ENCODE results near the gene C19orf85.

The C19orf85 gene

GRCh38 chr19:55443045-55443823, 21.3 kb downstream of the C19orf85 start, which contains the start of gene SHISA7:
Gene SHISA7, minus strand, starts transcription at chr19:55443300. Its CDS starts 437 bp downstream, at chr19:55442863.
- no peak for FAIRE-seq
- DNase-seq (ENCODE audit: insufficient read length, low spot score): no peak
- TF ChIP-seq POLR2A (IDR thresholded peaks at IDR 0.05; ENCODE audit: low read depth, low read length): no peak
- no peak for TF ChIP-seq PAX5 (IDR thresholded peaks at IDR 0.05; ENCODE audit: insufficient read depth, low read length, severe bottlenecking)
- no peak for TF ChIP-seq SPI1 (IDR thresholded peaks at IDR 0.05; ENCODE audit: low read depth, low read length)
- TF ChIP-seq POU2F2 (IDR thresholded peaks at IDR 0.05; ENCODE audit: low read depth, low read length): no peak
- TF ChIP-seq POLR2AphosphoS5 (IDR thresholded peaks at IDR 0.05; ENCODE audit: low read depth, low read length): no peak

GRCh38 chr19:55442372-55442961, 22.1 kb downstream of the C19orf85 start:
- FAIRE-seq (no peak), DNase-seq (ENCODE audit: insufficient read length, low spot score) (no peak)
- TF ChIP-seq POLR2A (IDR thresholded peaks at IDR 0.05; ENCODE audit: low read depth, low read length) (no peak), POLR2AphosphoS5 (IDR thresholded peaks at IDR 0.05; ENCODE audit: low read depth, low read length) (no peak), TAF1 (IDR thresholded peaks at IDR 0.05; ENCODE audit: low read depth, low read length) (no peak), POU2F2 (IDR thresholded peaks at IDR 0.05; ENCODE audit: low read depth, low read length) (no peak), SPI1 (IDR thresholded peaks at IDR 0.05; ENCODE audit: low read depth, low read length) (no peak), PAX5 (IDR thresholded peaks at IDR 0.05; ENCODE audit: insufficient read depth, low read length, severe bottlenecking) (no peak)

GRCh38 chr19:55441692-55442321, 22.7 kb downstream of the C19orf85 start:
- no peak for FAIRE-seq
- DNase-seq (ENCODE audit: insufficient read length, low spot score): no peak
- TF ChIP-seq SPI1 (IDR thresholded peaks at IDR 0.05; ENCODE audit: low read depth, low read length) (no peak), POU2F2 (IDR thresholded peaks at IDR 0.05; ENCODE audit: low read depth, low read length) (no peak), TAF1 (IDR thresholded peaks at IDR 0.05; ENCODE audit: low read depth, low read length) (no peak), PAX5 (IDR thresholded peaks at IDR 0.05; ENCODE audit: insufficient read depth, low read length, severe bottlenecking) (no peak), POLR2AphosphoS5 (IDR thresholded peaks at IDR 0.05; ENCODE audit: low read depth, low read length) (no peak), POLR2A (IDR thresholded peaks at IDR 0.05; ENCODE audit: low read depth, low read length) (no peak)

GRCh38 chr19:55441319-55441691, 23.2 kb downstream of the C19orf85 start:
- TF ChIP-seq SPI1 (IDR thresholded peaks at IDR 0.05; ENCODE audit: low read depth, low read length) (peak; percentile 54), POLR2A (IDR thresholded peaks at IDR 0.05; ENCODE audit: low read depth, low read length) (no peak)
- FAIRE-seq: no peak
- no peak for DNase-seq (ENCODE audit: insufficient read length, low spot score)

- FAIRE-seq (no peak), DNase-seq (ENCODE audit: insufficient read length, low spot score) (no peak)
- TF ChIP-seq POU2F2 (IDR thresholded peaks at IDR 0.05; ENCODE audit: low read depth, low read length): no peak
- no peak for TF ChIP-seq TAF1 (IDR thresholded peaks at IDR 0.05; ENCODE audit: low read depth, low read length)
- no peak for TF ChIP-seq SPI1 (IDR thresholded peaks at IDR 0.05; ENCODE audit: low read depth, low read length)
- no peak for TF ChIP-seq POLR2A (IDR thresholded peaks at IDR 0.05; ENCODE audit: low read depth, low read length)
- TF ChIP-seq POLR2AphosphoS5 (IDR thresholded peaks at IDR 0.05; ENCODE audit: low read depth, low read length): no peak
- TF ChIP-seq PAX5 (IDR thresholded peaks at IDR 0.05; ENCODE audit: insufficient read depth, low read length, severe bottlenecking): no peak
Observed at GRCh38 chr19:55440411-55441105, 24.0 kb downstream of the C19orf85 start.

- FAIRE-seq (no peak), DNase-seq (ENCODE audit: insufficient read length, low spot score) (no peak)
- TF ChIP-seq POLR2A (IDR thresholded peaks at IDR 0.05; ENCODE audit: low read depth, low read length) (no peak), SPI1 (IDR thresholded peaks at IDR 0.05; ENCODE audit: low read depth, low read length) (no peak), POU2F2 (IDR thresholded peaks at IDR 0.05; ENCODE audit: low read depth, low read length) (no peak), TAF1 (IDR thresholded peaks at IDR 0.05; ENCODE audit: low read depth, low read length) (no peak), PAX5 (IDR thresholded peaks at IDR 0.05; ENCODE audit: insufficient read depth, low read length, severe bottlenecking) (no peak), POLR2AphosphoS5 (IDR thresholded peaks at IDR 0.05; ENCODE audit: low read depth, low read length) (no peak)
Observed at GRCh38 chr19:55439052-55439451, 25.5 kb downstream of the C19orf85 start.

GRCh38 chr19:55437410-55437809, 27.1 kb downstream of the C19orf85 start:
- no peak for DNase-seq (ENCODE audit: insufficient read length, low spot score)
- no peak for FAIRE-seq

GRCh38 chr19:55436847-55437246, 27.7 kb downstream of the C19orf85 start:
- DNase-seq (ENCODE audit: insufficient read length, low spot score) (no peak), FAIRE-seq (no peak)
- TF ChIP-seq PAX5 (IDR thresholded peaks at IDR 0.05; ENCODE audit: insufficient read depth, low read length, severe bottlenecking): no peak
- no peak for TF ChIP-seq SPI1 (IDR thresholded peaks at IDR 0.05; ENCODE audit: low read depth, low read length)
- no peak for TF ChIP-seq POLR2A (IDR thresholded peaks at IDR 0.05; ENCODE audit: low read depth, low read length)
- no peak for TF ChIP-seq POLR2AphosphoS5 (IDR thresholded peaks at IDR 0.05; ENCODE audit: low read depth, low read length)
- TF ChIP-seq TAF1 (IDR thresholded peaks at IDR 0.05; ENCODE audit: low read depth, low read length): no peak
- TF ChIP-seq POU2F2 (IDR thresholded peaks at IDR 0.05; ENCODE audit: low read depth, low read length): no peak

More at GRCh38 chr19:55437410-55437809, 27.1 kb downstream of the C19orf85 start:
- TF ChIP-seq POU2F2 (IDR thresholded peaks at IDR 0.05; ENCODE audit: low read depth, low read length) (no peak), POLR2A (IDR thresholded peaks at IDR 0.05; ENCODE audit: low read depth, low read length) (no peak), PAX5 (IDR thresholded peaks at IDR 0.05; ENCODE audit: insufficient read depth, low read length, severe bottlenecking) (no peak), SPI1 (IDR thresholded peaks at IDR 0.05; ENCODE audit: low read depth, low read length) (no peak)

GRCh38 chr19:55435020-55435419, 29.5 kb downstream of the C19orf85 start:
- TF ChIP-seq POLR2A (IDR thresholded peaks at IDR 0.05; ENCODE audit: low read depth, low read length): no peak
- no peak for TF ChIP-seq SPI1 (IDR thresholded peaks at IDR 0.05; ENCODE audit: low read depth, low read length)
- no peak for TF ChIP-seq TAF1 (IDR thresholded peaks at IDR 0.05; ENCODE audit: low read depth, low read length)
- no peak for TF ChIP-seq PAX5 (IDR thresholded peaks at IDR 0.05; ENCODE audit: insufficient read depth, low read length, severe bottlenecking)
- TF ChIP-seq POU2F2 (IDR thresholded peaks at IDR 0.05; ENCODE audit: low read depth, low read length): no peak
- no peak for TF ChIP-seq POLR2AphosphoS5 (IDR thresholded peaks at IDR 0.05; ENCODE audit: low read depth, low read length)
- DNase-seq (ENCODE audit: insufficient read length, low spot score) (no peak), FAIRE-seq (no peak)
